ENCODE results near the gene TMEM184B. TPM values are rescaled to one million over a fixed set of nuclear protein-coding genes. Genes with fewer than 3 reads are reported as not detected.

The TMEM184B gene
- total RNA-seq, 2 donors from 2014 or later: 76.0 to 137 TPM

GRCh38 chr22:38310518-38311322 is 37.9 kb upstream of the TMEM184B start:
- Histone ChIP-seq H3K4me1 (replicated peaks) (peaks cover 18% of the 10 kb centered on the region), H3K36me3 (no peaks in the 10 kb centered on the region), H3K27ac (peak overlapping the region; percentile 37 to 65), H3K9me3 (no peaks in the 10 kb centered on the region), H3K27me3 (replicated peaks; ENCODE audit: insufficient read depth) (no peaks in the 10 kb centered on the region), H3K4me3 (no peak overlapping the region)
- intact Hi-C loops (cut with DNase I): no loop called here
- TF ChIP-seq CTCF (IDR thresholded peaks at IDR 0.05): no peak
- TF ChIP-seq POLR2AphosphoS5 (IDR thresholded peaks at IDR 0.05): no peak
- no peak for TF ChIP-seq POLR2A (IDR thresholded peaks at IDR 0.05)
- DNase-seq (ENCODE audit: low spot score): no peak
- 62% methylated on average over 18 of the region's 18 CpGs for WGBS

- Histone ChIP-seq H3K36me3 (no peaks in the 10 kb centered on the region), H3K4me1 (replicated peaks) (peaks cover 12% of the 10 kb centered on the region), H3K4me3 (no peak overlapping the region), H3K9me3 (no peaks in the 10 kb centered on the region), H3K27me3 (replicated peaks; ENCODE audit: insufficient read depth) (no peaks in the 10 kb centered on the region), H3K27ac (peak overlapping the region; percentile 37 to 65)
- no peak for DNase-seq (ENCODE audit: low spot score)
- intact Hi-C loops (cut with DNase I): no loop called here
- TF ChIP-seq POLR2AphosphoS5 (IDR thresholded peaks at IDR 0.05): no peak
- TF ChIP-seq POLR2A (IDR thresholded peaks at IDR 0.05): no peak
- 44% methylated on average over 18 of the region's 18 CpGs for WGBS
These were observed 37.1 kb upstream of the TMEM184B start for GRCh38 chr22:38309614-38310517.

GRCh38 chr22:38308791-38309498 is 36.1 kb upstream of the TMEM184B start:
- H3K36me3 ChIP-seq: no peaks in the 10 kb centered on the region
- no peaks in the 10 kb centered on the region for H3K9me3 ChIP-seq
- H3K27me3 ChIP-seq (replicated peaks; ENCODE audit: insufficient read depth): no peaks in the 10 kb centered on the region
- H3K4me3 ChIP-seq: no peak overlapping the region
- no peak for DNase-seq (ENCODE audit: low spot score)
- intact Hi-C loops (cut with DNase I): no loop called here
- WGBS: 64% methylated on average over 10 of the region's 10 CpGs
- TF ChIP-seq POLR2AphosphoS5 (IDR thresholded peaks at IDR 0.05) (no peak), POLR2A (IDR thresholded peaks at IDR 0.05) (no peak), CTCF (IDR thresholded peaks at IDR 0.05) (no peak)
- peak overlapping the region in 1 of 2 donors; percentile 37 for H3K27ac ChIP-seq
- peaks cover 10% of the 10 kb centered on the region for H3K4me1 ChIP-seq (replicated peaks)

GRCh38 chr22:38305471-38306448 is 33.0 kb upstream of the TMEM184B start:
- Histone ChIP-seq H3K4me1 (replicated peaks) (peaks cover 10% of the 10 kb centered on the region), H3K4me3 (no peak overlapping the region), H3K27ac (peak overlapping the region; percentile 26 to 62), H3K36me3 (peaks cover 0 to 22% of the 10 kb centered on the region in 2 donors), H3K9me3 (no peaks in the 10 kb centered on the region), H3K27me3 (replicated peaks; ENCODE audit: insufficient read depth) (no peaks in the 10 kb centered on the region)
- TF ChIP-seq POLR2AphosphoS5 (IDR thresholded peaks at IDR 0.05): peak; percentile 42
- no peak for TF ChIP-seq POLR2A (IDR thresholded peaks at IDR 0.05)
- DNase-seq (ENCODE audit: low spot score): no peak
- WGBS: 21% methylated on average over 16 of the region's 16 CpGs
- intact Hi-C loops (cut with DNase I): no loop called here

- 84% methylated on average over 13 of the region's 13 CpGs for WGBS
- no peak for DNase-seq (ENCODE audit: low spot score)
- intact Hi-C loops (cut with DNase I): no loop called here
- no peak overlapping the region for H3K4me3 ChIP-seq
- H3K27me3 ChIP-seq (replicated peaks; ENCODE audit: insufficient read depth): no peaks in the 10 kb centered on the region
- H3K27ac ChIP-seq: no peak overlapping the region
- peaks cover 0 to 33% of the 10 kb centered on the region in 2 donors for H3K36me3 ChIP-seq
- peaks cover 10% of the 10 kb centered on the region for H3K4me1 ChIP-seq (replicated peaks)
- TF ChIP-seq POLR2AphosphoS5 (IDR thresholded peaks at IDR 0.05): no peak
- no peak for TF ChIP-seq CTCF (IDR thresholded peaks at IDR 0.05)
- no peak for TF ChIP-seq POLR2A (IDR thresholded peaks at IDR 0.05)
- H3K9me3 ChIP-seq: no peaks in the 10 kb centered on the region
These were observed 31.7 kb upstream of the TMEM184B start for GRCh38 chr22:38304526-38304925.

All from prostate gland (tissue), 2 donors.